Measurements from ENCODE around the gene AMOTL1. TPM values are rescaled to one million over a fixed set of nuclear protein-coding genes. Genes with fewer than 3 reads are reported as not detected.

AMOTL1 gene
- total RNA-seq, 2 donors from 2014 or later: 56.7 to 59.5 TPM

DNA sequence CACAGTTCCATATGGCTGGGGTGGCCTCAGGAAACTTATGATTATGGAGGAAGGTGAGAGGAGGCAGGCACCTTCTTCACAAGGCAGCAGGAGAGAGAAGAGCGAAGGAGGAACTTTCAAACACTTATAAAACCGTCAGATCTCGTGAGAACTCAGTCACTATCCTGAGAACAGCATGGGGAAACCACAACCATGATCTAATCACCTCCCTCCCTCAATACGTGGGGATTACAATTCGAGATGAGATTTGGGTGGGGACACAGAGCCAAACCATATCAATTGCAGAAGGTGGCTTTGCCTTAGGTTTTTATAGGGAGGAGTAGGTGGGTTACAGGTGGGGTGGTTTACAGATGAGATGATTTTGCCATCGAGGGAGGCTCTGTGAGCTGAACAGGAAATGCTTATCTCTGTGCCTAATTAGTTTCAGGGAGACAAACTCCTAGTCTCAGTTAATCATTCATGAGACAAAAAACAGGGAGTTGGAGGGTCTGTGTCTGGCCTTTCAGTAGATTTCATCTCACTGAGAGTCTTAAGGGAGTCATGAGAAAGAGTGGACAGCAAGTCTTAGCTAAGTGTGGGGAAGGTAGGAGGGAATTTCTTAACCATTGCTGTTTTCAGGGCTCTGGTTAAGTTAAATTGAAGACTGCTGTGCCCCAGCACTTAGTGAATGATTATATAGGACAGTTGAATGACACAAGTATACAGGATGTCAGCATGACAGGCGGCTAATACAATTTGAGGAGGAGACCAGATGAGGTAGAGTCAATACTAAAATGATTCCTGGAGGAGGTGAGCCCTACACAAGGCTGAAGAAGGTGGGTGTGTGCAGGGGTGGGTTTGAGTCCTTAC, 157.5 kb downstream of the AMOTL1 start:
- Histone ChIP-seq H3K9me3 (no peaks in the 10 kb centered on the region), H3K36me3 (no peaks in the 10 kb centered on the region), H3K4me1 (peaks cover 0 to 32% of the 10 kb centered on the region in 2 donors), H3K27me3 (no peaks in the 10 kb centered on the region), H3K27ac (peak overlapping the region; percentile 69 to 77), H3K4me3 (no peak overlapping the region)
- TF ChIP-seq, protein P1, sequence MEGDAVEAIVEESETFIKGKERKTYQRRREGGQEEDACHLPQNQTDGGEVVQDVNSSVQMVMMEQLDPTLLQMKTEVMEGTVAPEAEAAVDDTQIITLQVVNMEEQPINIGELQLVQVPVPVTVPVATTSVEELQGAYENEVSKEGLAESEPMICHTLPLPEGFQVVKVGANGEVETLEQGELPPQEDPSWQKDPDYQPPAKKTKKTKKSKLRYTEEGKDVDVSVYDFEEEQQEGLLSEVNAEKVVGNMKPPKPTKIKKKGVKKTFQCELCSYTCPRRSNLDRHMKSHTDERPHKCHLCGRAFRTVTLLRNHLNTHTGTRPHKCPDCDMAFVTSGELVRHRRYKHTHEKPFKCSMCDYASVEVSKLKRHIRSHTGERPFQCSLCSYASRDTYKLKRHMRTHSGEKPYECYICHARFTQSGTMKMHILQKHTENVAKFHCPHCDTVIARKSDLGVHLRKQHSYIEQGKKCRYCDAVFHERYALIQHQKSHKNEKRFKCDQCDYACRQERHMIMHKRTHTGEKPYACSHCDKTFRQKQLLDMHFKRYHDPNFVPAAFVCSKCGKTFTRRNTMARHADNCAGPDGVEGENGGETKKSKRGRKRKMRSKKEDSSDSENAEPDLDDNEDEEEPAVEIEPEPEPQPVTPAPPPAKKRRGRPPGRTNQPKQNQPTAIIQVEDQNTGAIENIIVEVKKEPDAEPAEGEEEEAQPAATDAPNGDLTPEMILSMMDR (IDR thresholded peaks at IDR 0.05): no peak
- DNase-seq (ENCODE audit: low spot score): no peak

DNA sequence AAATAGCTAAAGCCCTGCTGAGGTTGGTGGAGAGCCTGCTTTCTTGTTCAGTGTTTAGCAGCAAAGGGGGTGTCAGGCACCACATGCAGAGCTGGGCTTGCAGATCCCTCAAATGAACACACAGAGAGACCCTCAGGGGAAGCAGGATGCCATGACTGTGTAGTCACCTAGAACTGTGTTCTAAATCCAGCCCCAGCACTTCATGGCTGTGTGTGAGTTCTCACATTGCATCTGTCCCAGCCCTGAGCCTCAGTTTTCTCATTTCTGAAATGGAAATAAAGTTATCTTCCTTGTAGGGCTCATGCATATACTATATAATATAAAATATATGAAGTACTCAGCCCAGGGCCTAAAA, 158.1 kb downstream of the AMOTL1 start:
- peak overlapping the region; percentile 69 to 77 for H3K27ac ChIP-seq
- H3K4me1 ChIP-seq: peaks cover 0 to 32% of the 10 kb centered on the region in 2 donors
- no peaks in the 10 kb centered on the region for H3K9me3 ChIP-seq
- TF ChIP-seq, protein P1 (IDR thresholded peaks at IDR 0.05): no peak
- DNase-seq (ENCODE audit: low spot score): no peak
- H3K36me3 ChIP-seq: no peaks in the 10 kb centered on the region
- H3K4me3 ChIP-seq: no peak overlapping the region
- H3K27me3 ChIP-seq: no peaks in the 10 kb centered on the region

Other genes starting within 250 kb of the AMOTL1 start
- gene FUT4, start 224.4 kb upstream of the AMOTL1 start, total RNA-seq: 1 to 10 TPM; 3.3 to 3.4 TPM
- 1 to 10 TPM; 1.8 to 3.2 TPM for gene PIWIL4, start 201.0 kb upstream of the AMOTL1 start, total RNA-seq
- 10 to 100 TPM; 45.3 to 48.6 TPM for gene CWC15, start 205.2 kb downstream of the AMOTL1 start, total RNA-seq
- gene KDM4D, start 205.4 kb downstream of the AMOTL1 start, total RNA-seq: 1 to 10 TPM in 1 of 2 donors, under 1 TPM in 1; 0.90 to 1.1 TPM

Measured in right atrium auricular region (tissue), 2 donors.